NCI-H1694 treated with DMSO at 0.1 percent for 48 hours (cell line): ENCODE results near the gene SCFD2.

ENCODE experiments used
- DNase-seq: peaks from one replicate; lab custom pipeline; 2025; lab: John Stamatoyannopoulos, UW

Gene SCFD2

DNA sequence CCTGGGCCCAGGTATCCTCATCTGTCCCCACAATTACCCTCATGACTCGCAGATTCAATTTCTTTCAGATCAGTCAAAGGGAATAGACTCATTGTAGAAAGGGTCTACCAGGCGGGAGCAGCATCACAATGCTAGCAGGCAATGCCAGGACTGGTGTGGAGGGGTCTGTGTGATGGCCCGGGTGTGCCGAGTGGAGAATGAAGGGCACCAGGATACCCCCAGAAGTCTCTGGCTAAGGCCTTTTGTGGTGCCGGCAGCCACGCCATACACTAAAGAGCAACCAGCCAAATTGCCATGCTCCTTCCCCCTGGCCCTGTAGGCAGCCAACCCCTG lies 541.6 kb downstream of the SCFD2 start:
- no peak for DNase-seq

DNA sequence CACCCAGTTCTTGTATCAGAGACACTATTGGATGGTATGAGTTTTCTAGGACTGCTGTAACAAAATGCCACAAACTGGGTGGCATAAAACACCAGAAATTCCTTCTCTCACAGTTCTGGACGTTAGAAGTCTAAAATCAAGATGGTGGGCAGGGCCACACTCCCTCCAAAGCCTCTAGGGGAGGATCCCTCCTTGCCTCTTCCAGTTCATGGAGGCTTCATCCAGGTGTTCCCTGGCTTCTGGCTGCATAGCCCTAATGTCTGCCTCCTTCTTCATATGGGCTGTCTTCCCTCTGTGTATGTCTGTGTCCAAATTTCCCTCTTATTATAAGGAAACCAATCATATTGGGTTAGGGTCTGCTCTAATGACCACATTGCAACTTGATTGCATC lies 542.2 kb downstream of the SCFD2 start:
- DNase-seq, result no peak
